Endothelial cell (in vitro differentiated cells): ENCODE results near the gene LMF1. TPM values are rescaled to one million over a fixed set of nuclear protein-coding genes. Genes with fewer than 3 reads are reported as not detected.

ENCODE experiments used
- DNase-seq: peaks from one replicate; pipeline ENCODE4 v3.0.0; 2021; ENCODE audit warnings: low spot score
- H3K27ac Mint-ChIP-seq: one replicate; pipeline ENCODE4 v1.8.0; 2021; ENCODE audit warnings: mixed read lengths, inconsistent platforms; ENCODE audit not compliant: unreplicated experiment
- H3K27me3 Mint-ChIP-seq: one replicate; pipeline ENCODE4 v1.8.0; 2021; ENCODE audit warnings: mild to moderate bottlenecking, moderate library complexity, mixed read lengths, inconsistent platforms; ENCODE audit not compliant: unreplicated experiment
- H3K36me3 Mint-ChIP-seq: one replicate; pipeline ENCODE4 v1.8.0; 2021; ENCODE audit warnings: mild to moderate bottlenecking, low read depth, mixed read lengths, inconsistent platforms; ENCODE audit not compliant: unreplicated experiment
- H3K4me1 Mint-ChIP-seq: one replicate; pipeline ENCODE4 v1.8.0; 2021; ENCODE audit warnings: mild to moderate bottlenecking, mixed read lengths, inconsistent platforms; ENCODE audit not compliant: unreplicated experiment
- H3K4me3 Mint-ChIP-seq: one replicate; pipeline ENCODE4 v1.8.0; 2021; ENCODE audit warnings: mild to moderate bottlenecking, mixed read lengths, inconsistent platforms; ENCODE audit not compliant: unreplicated experiment
- H3K9me3 Mint-ChIP-seq: one replicate; pipeline ENCODE4 v1.8.0; 2021; ENCODE audit warnings: mixed read lengths, inconsistent platforms; ENCODE audit not compliant: unreplicated experiment
- CTCF ChIP-seq: fragments of 200-600 bp; sonication (generic); IDR thresholded peaks from one replicate; pipeline ENCODE4 v1.5.0; 2021; ENCODE audit warnings: antibody characterized with exemption; ENCODE audit not compliant: unreplicated experiment
- total RNA-seq: library from RNA; stranded (reverse); fragmentation: NEBNext Ultra II Directional; extraction: Animal tissue kit (Norgen Biotek cat#: 25700); gene quantifications from one replicate; pipeline ENCODE4 v1.2.1, GENCODE V29; 2021; ENCODE audit not compliant: unreplicated experiment

LMF1 gene
- total RNA-seq, 1 donor from 2014 or later, result 21.7 TPM

- Mint-ChIP-seq H3K4me3 (no peak overlapping the region), H3K27me3 (peaks cover 4% of the 10 kb centered on the region), H3K27ac (no peak overlapping the region), H3K9me3 (no peaks in the 10 kb centered on the region), H3K36me3 (no peaks in the 10 kb centered on the region), H3K4me1 (no peaks in the 10 kb centered on the region)
- TF ChIP-seq CTCF, result no peak
- DNase-seq, result no peak
Measured at GRCh38 chr16:876041-876335, 94.8 kb downstream of the LMF1 start.

- H3K36me3 Mint-ChIP-seq, result no peaks in the 10 kb centered on the region
- H3K4me1 Mint-ChIP-seq, result no peaks in the 10 kb centered on the region
- no peak for DNase-seq
- peaks cover 4% of the 10 kb centered on the region for H3K27me3 Mint-ChIP-seq
- no peaks in the 10 kb centered on the region for H3K9me3 Mint-ChIP-seq
- H3K4me3 Mint-ChIP-seq, result no peak overlapping the region
- TF ChIP-seq CTCF, result no peak
- H3K27ac Mint-ChIP-seq, result no peak overlapping the region
Measured at GRCh38 chr16:875182-876040, 95.4 kb downstream of the LMF1 start.

- no peak for DNase-seq
- H3K4me1 Mint-ChIP-seq, result no peaks in the 10 kb centered on the region
- no peaks in the 10 kb centered on the region for H3K9me3 Mint-ChIP-seq
- H3K4me3 Mint-ChIP-seq, result no peak overlapping the region
- no peak for TF ChIP-seq CTCF
- no peak overlapping the region for H3K27ac Mint-ChIP-seq
- no peaks in the 10 kb centered on the region for H3K36me3 Mint-ChIP-seq
- peaks cover 4% of the 10 kb centered on the region for H3K27me3 Mint-ChIP-seq
Measured at GRCh38 chr16:874366-875181, 96.2 kb downstream of the LMF1 start.

- no peak overlapping the region for H3K4me3 Mint-ChIP-seq
- H3K27me3 Mint-ChIP-seq, result peaks cover 4% of the 10 kb centered on the region
- H3K27ac Mint-ChIP-seq, result no peak overlapping the region
- H3K9me3 Mint-ChIP-seq, result no peaks in the 10 kb centered on the region
- DNase-seq, result no peak
- no peak for TF ChIP-seq CTCF
- no peaks in the 10 kb centered on the region for H3K36me3 Mint-ChIP-seq
- H3K4me1 Mint-ChIP-seq, result no peaks in the 10 kb centered on the region
Measured at GRCh38 chr16:873889-874288, 96.9 kb downstream of the LMF1 start.

GRCh38 chr16:873243-873661 is 97.5 kb downstream of the LMF1 start:
- no peak overlapping the region for H3K4me3 Mint-ChIP-seq
- no peak for DNase-seq
- H3K27ac Mint-ChIP-seq, result no peak overlapping the region
- H3K9me3 Mint-ChIP-seq, result no peaks in the 10 kb centered on the region
- H3K4me1 Mint-ChIP-seq, result no peaks in the 10 kb centered on the region
- H3K27me3 Mint-ChIP-seq, result peaks cover 4% of the 10 kb centered on the region
- no peaks in the 10 kb centered on the region for H3K36me3 Mint-ChIP-seq
- TF ChIP-seq CTCF, result no peak
